Measurements from ENCODE around the gene SLC25A30.

Gene SLC25A30

DNA sequence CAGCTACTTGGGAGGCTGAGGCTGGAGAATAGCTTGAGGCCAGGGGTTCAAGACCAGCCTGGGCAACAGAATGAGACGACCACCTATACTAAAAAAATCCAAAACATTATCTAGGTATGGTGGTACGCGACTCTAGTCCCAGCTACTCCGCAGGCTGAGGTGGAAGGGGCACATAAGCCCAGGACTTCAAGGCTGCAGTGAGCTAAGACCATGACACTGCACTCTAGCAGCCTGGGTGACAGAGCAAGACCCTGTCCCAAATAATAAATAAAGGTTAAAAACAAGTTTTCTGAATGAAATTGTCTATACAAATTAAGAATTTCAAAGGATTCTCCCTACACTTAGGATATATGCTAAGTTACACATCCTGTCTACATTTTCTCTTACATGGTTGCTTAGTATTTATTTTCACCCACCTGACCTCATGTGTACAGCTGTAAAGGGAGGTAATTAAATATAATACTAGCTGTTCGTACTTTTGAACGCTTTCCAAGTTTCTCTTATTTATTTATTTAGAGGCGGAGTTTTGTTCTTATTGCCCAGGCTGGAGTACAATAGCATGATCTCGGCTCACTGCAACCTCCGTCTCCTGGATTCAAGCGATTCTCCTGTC lies 1.6 kb downstream of the SLC25A30 start:
- TF ChIP-seq, protein P1, sequence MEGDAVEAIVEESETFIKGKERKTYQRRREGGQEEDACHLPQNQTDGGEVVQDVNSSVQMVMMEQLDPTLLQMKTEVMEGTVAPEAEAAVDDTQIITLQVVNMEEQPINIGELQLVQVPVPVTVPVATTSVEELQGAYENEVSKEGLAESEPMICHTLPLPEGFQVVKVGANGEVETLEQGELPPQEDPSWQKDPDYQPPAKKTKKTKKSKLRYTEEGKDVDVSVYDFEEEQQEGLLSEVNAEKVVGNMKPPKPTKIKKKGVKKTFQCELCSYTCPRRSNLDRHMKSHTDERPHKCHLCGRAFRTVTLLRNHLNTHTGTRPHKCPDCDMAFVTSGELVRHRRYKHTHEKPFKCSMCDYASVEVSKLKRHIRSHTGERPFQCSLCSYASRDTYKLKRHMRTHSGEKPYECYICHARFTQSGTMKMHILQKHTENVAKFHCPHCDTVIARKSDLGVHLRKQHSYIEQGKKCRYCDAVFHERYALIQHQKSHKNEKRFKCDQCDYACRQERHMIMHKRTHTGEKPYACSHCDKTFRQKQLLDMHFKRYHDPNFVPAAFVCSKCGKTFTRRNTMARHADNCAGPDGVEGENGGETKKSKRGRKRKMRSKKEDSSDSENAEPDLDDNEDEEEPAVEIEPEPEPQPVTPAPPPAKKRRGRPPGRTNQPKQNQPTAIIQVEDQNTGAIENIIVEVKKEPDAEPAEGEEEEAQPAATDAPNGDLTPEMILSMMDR (IDR thresholded peaks at IDR 0.05; ENCODE audit: borderline replicate concordance, control extremely low read depth, extremely low read depth, insufficient read depth, missing control alignments) = no peak
- in situ Hi-C loops (cut with MboI; ENCODE audit: low sequenced_read_pairs, unreplicated experiment) = no loop called here
- DNase-seq (ENCODE audit: low spot score) = no peak

DNA sequence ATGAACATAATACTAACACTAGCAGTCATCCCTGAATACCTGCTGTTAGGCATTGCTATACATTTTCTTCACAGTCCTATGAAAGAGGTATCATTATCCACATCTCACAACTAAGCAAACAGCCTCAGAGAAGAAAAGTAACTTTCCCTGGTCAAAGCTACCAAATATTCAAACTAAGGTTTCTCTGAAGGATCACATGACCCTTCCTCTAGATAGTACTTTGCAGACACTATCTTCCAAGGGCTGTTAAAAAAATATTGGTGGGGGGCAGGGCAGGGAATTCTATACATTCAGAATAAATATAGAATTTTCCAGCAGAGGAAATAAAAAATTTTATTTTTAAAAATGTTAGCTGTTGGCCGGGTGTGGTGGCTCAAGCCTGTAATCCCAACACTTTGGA lies 3.1 kb downstream of the SLC25A30 start:
- TF ChIP-seq, protein P1 (IDR thresholded peaks at IDR 0.05; ENCODE audit: borderline replicate concordance, control extremely low read depth, extremely low read depth, insufficient read depth, missing control alignments) = no peak
- in situ Hi-C loops (cut with MboI; ENCODE audit: low sequenced_read_pairs, unreplicated experiment) = no loop called here
- no peak for DNase-seq (ENCODE audit: low spot score)

DNA sequence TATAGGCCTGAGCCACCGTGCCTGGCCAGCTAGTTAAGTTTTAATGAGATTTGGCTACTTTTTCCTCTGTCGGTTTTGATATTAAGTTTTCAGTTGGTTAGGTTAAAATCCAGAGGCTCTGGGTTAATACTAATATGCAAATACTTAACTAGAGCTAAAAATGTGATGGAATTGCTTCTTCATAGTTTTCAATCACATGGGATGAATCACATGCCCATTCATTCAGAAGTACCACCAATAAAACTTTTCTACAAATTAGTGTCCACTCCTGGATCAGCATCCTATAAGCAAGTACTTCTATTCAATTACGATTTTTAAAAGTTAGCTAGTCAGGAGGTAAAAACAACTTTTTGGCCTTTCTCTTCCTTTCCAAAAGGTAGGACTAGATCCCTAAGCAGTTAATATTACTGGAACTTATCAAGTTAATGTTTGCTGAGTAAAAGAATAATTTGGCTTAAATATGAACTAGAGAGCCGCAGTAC lies 4.3 kb downstream of the SLC25A30 start:
- DNase-seq (ENCODE audit: low spot score) = no peak
- in situ Hi-C loops (cut with MboI; ENCODE audit: low sequenced_read_pairs, unreplicated experiment) = no loop called here
- TF ChIP-seq, protein P1 (IDR thresholded peaks at IDR 0.05; ENCODE audit: borderline replicate concordance, control extremely low read depth, extremely low read depth, insufficient read depth, missing control alignments) = no peak

DNA sequence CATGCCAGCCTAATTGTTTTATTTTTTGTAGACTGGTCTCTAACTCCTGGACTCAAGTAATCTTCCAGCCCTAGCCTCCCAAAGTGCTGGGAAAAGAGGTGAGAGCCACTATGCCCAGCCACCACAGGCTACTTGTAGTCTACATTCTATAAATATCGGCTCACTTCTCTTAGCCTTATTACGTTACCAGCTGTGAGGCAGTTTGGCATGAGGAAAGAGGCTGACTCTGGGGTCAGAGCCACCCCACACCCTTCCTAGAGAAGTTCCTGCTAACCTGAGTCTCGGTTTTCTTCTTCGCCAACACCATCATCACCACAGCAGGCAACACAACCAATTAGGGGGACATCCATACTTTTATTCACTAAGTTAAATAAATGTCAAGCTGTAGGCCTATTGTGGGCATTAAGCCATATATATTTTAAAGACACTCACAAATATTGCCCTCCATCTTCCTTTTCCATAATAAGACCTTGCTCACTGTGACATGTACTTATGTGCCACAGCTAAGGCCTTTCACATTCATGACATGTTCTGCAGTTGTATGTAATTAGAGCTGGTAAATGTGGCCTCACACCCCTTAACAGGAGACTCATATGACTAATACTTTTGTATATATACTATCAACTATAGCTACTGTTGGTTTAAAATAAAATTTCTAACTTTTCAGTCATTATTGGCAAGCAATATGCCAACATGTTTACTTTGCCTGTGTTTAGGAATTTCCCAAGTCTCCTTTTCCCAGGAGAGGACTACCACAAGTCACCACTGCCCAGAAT lies 5.7 kb downstream of the SLC25A30 start:
- in situ Hi-C loops (cut with MboI; ENCODE audit: low sequenced_read_pairs, unreplicated experiment) = no loop called here
- TF ChIP-seq, protein P1 (IDR thresholded peaks at IDR 0.05; ENCODE audit: borderline replicate concordance, control extremely low read depth, extremely low read depth, insufficient read depth, missing control alignments) = no peak
- no peak for DNase-seq (ENCODE audit: low spot score)

DNA sequence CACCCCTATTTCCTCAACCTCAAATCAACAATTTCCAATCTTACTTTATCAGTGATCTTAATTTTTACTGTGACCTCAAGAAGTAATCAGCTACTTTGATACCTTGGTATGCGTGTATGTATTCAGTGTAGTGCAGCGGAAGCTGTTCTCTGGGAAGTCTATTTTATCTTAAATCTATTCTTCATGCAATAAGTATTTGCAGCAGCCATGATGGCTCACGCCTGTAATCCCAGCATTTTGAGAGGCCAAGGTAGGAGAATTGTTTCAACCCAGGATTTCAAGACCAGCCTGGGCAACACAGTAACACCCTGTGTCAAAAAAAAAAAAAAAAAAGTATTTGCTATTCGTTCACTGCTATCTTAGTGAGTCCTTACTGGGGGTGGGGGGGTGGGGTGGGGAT lies 6.5 kb downstream of the SLC25A30 start:
- no peak for DNase-seq (ENCODE audit: low spot score)
- in situ Hi-C loops (cut with MboI; ENCODE audit: low sequenced_read_pairs, unreplicated experiment) = no loop called here
- TF ChIP-seq, protein P1 (IDR thresholded peaks at IDR 0.05; ENCODE audit: borderline replicate concordance, control extremely low read depth, extremely low read depth, insufficient read depth, missing control alignments) = no peak

DNA sequence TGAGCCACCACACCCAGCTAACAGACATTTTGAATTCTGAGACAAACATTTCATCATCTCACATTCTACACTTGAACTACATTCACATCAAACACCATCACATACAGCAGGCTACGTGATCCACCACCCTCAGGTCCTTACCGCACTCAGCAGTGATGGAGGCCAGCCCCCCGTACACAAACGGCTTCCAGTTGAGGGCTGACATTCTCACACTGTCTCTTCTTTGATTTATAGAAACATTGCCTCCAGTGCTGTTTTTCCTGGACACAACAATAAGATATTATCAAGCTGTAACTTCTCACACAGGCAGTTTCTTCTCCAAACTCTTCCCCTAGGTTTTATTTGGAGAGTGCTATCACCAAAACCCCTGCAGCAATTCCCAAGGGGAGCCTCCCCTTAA lies 7.0 kb downstream of the SLC25A30 start:
- DNase-seq (ENCODE audit: low spot score) = no peak
- in situ Hi-C loops (cut with MboI; ENCODE audit: low sequenced_read_pairs, unreplicated experiment) = no loop called here
- TF ChIP-seq, protein P1 (IDR thresholded peaks at IDR 0.05; ENCODE audit: borderline replicate concordance, control extremely low read depth, extremely low read depth, insufficient read depth, missing control alignments) = no peak
